HG03159 (cell line): ENCODE data around the gene KRTAP10-3.
"Not testable (repeated sequence)": the region's sequence is repeated elsewhere in the genome, so short reads cannot be mapped to it uniquely, and the experiment has no call there.

ENCODE experiments used
- ATAC-seq: cut with Tn5 transposase; IDR thresholded peaks from one replicate; pipeline ENCODE4 v1.9.1; 2021; ENCODE audit warnings: mild to moderate bottlenecking, moderate library complexity; ENCODE audit not compliant: unreplicated experiment

The KRTAP10-3 gene

GRCh38 chr21:44558695-44559094 lies at the start of gene KRTAP10-3:
Gene KRTAP10-3, minus strand, starts transcription at chr21:44558795. Its CDS starts 80 bp downstream, at chr21:44558715.
- no peak for ATAC-seq

GRCh38 chr21:44606495-44606894 lies 47.9 kb upstream of the KRTAP10-3 start:
- no peak for ATAC-seq

- no peak for ATAC-seq
These were observed 45.3 kb upstream of the KRTAP10-3 start for GRCh38 chr21:44603911-44604310.

GRCh38 chr21:44603109-44603875 lies 44.7 kb upstream of the KRTAP10-3 start:
- ATAC-seq: no peak

GRCh38 chr21:44602463-44602850 lies 43.9 kb upstream of the KRTAP10-3 start:
- ATAC-seq: no peak

GRCh38 chr21:44601596-44602462 lies 43.2 kb upstream of the KRTAP10-3 start:
- no peak for ATAC-seq

- ATAC-seq: not testable (repeated sequence)
These were observed 42.5 kb upstream of the KRTAP10-3 start for GRCh38 chr21:44601091-44601490.

- ATAC-seq: not testable (repeated sequence)
These were observed 41.8 kb upstream of the KRTAP10-3 start, which contains the start of gene KRTAP10-7 for GRCh38 chr21:44600118-44600978. Gene KRTAP10-7, plus strand, starts transcription at chr21:44600597. Its CDS starts 25 bp downstream, at chr21:44600622.

GRCh38 chr21:44599264-44600029 lies 40.9 kb upstream of the KRTAP10-3 start:
- ATAC-seq: no peak

- ATAC-seq: no peak
These were observed 39.5 kb upstream of the KRTAP10-3 start for GRCh38 chr21:44598061-44598460.

- ATAC-seq: no peak
These were observed 37.6 kb upstream of the KRTAP10-3 start for GRCh38 chr21:44596068-44596725.

- no peak for ATAC-seq
These were observed 36.9 kb upstream of the KRTAP10-3 start for GRCh38 chr21:44595524-44595923.

- ATAC-seq: no peak
These were observed 35.9 kb upstream of the KRTAP10-3 start for GRCh38 chr21:44594406-44594916.

- no peak for ATAC-seq
These were observed 35.2 kb upstream of the KRTAP10-3 start for GRCh38 chr21:44593598-44594405.

GRCh38 chr21:44592446-44593311 lies 34.1 kb upstream of the KRTAP10-3 start, which contains the start of gene KRTAP10-6:
Gene KRTAP10-6, minus strand, starts transcription at chr21:44592505. Its CDS starts 21 bp downstream, at chr21:44592484.
- ATAC-seq: no peak

GRCh38 chr21:44591801-44592130 lies 33.2 kb upstream of the KRTAP10-3 start:
- not testable (repeated sequence) for ATAC-seq
